Urothelium cell line (cell line): Measurements from ENCODE around the gene PPFIA4.
A peak's percentile ranks its signal among the peaks of the same experiment; 100 is the strongest.

Experiments used
- DNase-seq: peaks from one replicate; pipeline ENCODE4 v3.0.0; 2011; ENCODE audit warnings: low spot score, mixed read lengths
- FAIRE-seq: peaks from 2 replicates; lab custom pipeline; 2011; peaks lifted over from hg19 to GRCh38; lab: Jason Lieb, UNC

PPFIA4 gene

DNA sequence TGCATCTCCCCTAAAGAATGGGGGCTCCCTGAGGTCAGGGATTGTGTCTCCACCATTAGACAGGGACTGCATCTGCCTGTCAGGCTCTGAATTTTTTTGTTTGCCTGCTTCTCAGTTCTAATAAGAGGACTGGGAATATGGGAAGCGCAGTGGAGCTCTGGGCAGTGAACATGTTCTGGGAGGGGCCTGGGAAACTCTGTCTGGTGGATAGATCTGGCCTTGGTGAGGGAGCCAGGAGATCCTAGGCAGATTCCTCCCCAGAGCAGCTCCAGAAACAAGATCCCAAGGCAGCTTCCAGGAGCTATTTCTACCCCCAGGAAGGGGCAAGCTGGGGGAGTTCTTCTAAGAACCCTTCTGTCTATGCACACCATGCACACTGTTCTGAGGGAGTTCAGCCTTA lies 72.2 kb downstream of the PPFIA4 start:
- no peak for FAIRE-seq
- no peak for DNase-seq

DNA sequence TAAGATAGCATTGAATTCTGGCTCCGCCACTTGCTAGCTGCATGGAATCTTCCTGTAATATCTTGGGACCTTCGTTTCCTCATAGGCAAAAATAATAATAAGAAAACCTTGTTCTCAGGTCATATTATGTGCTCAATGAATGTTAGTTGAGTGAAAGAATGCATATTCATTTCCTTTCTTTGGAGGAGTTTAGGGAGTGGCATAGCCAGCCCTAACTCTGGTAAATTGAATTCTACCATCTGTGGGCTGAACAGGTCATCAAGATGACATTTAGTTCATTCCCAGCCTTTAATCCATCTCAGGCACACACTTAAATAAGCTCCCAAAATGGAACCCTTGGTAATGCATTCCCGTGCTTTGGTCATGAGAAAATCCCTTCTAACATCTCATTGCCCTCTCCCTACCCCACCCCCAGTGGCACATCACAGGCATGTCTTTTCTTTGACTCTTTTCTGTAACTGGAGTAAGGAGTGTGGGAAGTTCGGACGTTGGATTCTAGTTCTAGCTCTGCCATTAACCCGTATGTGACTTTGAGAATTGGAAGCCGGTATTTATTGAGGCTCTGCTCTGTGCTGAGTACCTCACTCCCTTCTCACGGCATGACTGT lies 72.7 kb downstream of the PPFIA4 start:
- DNase-seq = no peak
- FAIRE-seq = no peak

DNA sequence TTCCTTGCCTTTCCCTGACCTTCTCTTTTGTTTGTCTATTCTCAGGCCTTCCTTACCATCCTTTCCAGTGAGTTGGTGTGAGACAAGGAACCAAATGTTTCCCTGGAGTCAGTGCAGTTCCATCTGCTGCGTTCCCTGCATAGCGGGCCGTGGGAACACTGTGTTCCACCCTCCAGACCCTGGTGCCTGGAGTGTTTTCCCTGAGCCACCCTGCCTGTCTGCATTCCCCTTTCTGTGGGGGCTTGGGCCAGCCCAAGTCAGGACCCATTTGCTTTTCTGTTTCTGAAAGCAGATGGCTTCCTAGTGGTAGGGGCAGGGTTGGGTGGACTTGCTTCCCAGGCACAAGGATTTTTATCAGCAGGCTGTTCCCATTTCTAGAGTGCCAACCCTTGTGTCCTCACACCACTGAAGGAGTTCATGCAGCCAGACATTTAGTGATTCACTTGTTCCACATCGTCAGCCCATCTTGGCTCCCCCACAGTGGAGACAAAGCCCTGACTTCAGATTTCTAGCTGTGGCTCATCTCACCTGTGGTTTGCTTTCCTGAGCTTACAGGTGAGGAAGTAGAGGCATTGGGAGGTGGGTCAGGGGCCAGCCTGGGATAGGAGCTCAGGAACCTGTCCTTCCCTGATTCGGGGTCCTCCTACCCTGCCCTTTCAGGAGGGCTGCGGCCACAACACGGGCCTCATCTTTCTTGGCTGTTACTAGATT lies 73.7 kb downstream of the PPFIA4 start:
- no peak for DNase-seq
- FAIRE-seq = no peak

DNA sequence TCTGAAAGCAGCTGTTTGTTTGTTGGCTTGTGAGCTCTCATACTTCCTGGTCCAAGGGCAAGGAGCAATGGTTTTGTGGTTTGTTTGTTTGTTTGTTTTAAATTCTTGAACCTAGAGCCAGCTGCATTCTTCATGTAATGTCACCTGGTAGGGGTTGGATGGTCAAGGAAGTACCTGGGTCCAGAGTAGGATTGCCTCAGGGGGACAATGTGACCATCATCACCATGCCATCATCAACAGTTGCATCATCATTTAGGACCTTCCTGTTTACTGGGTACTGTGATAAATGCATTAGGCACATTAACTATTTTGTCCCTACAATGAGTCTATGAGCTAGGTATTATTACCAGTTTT lies 74.2 kb downstream of the PPFIA4 start:
- DNase-seq (no peak), FAIRE-seq (no peak)

DNA sequence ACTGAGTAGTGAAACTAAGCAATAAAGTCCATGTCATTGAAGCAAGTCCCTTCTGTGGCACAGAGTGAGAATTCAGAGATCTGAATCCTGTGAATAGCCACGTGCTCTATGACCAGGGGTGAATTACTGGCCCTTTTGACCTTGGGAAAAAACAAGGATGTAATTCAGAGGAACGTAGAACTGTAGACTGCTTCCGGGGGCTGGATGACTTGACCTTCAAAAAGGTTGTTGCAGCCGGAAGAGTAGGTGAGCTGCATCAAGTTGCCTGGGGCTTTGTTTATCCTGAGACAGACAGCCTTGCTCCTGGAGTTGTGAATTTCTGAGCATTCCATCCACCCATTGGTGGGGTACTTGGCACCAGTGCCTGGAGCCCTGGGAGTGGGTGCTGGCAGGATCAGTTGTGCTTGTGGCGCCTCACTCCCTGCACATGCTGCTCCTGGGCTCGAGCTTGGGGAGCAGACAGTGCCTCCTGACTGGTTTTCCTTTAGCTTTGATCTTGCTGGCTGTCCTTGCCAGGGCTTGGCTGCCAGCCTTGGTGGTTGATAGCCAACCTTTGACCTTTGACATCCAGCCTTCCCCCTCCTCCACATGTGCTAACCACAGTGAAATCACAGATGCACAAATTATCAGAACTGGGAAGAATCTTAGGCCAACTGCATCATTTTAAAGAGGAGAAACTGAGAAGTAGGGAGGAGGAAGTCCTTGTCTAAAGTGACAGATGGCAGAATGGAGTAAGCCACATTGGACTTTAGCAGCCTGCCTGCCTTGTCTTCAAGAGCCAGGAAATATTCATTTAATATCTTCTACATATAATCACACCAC lies 75.7 kb downstream of the PPFIA4 start:
- no peak for FAIRE-seq
- no peak for DNase-seq

DNA sequence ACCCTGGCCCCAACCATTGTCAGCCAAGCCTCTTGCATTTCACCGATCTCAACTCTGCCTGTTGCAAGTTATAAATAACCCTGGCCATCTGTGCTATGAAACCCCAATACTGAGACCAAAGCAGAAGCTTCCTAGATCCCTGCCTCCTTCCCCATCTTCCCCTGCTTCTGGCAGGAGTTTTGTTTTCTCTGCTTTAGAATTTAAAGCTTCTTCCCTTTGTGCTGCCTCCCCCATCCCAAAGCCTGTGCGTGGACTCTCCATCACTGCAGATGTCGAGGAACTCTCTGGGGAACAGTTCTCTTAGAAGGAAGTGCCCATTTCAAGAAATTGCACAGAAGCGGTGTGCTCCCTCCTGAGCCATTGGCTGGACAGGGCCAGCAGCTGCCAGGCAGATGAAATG lies 76.9 kb downstream of the PPFIA4 start:
- FAIRE-seq (no peak), DNase-seq (no peak)

DNA sequence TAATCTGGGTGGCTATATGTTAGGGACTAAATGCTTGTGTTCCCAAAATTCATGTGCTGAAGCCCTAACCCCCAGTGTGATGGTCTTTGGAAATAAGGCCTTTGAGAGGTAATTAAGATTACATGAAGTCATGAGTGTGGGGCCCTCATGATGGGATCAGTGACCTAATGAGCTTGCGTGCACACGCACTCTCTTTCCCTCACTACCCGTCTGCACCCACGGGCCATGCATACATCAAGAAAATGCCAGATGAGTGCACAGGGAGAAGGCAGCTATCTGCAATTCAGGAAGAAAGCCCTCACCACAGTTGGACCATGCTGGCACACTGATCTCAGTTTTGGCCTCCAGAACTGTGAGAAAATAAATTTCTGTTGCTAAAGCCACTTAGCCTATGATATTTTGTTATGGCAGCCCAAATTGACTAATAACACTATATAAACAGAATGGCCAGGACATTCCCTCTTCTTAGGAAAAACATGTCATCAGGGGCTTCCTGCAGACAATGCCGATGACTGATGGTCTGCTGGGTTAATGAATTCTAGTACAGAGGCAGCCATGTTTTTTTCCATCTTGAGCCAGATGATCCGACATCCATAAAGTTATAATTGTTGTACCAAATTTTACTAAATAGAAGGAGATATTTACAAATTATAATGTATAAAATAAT lies 77.7 kb downstream of the PPFIA4 start:
- no peak for FAIRE-seq
- no peak for DNase-seq

DNA sequence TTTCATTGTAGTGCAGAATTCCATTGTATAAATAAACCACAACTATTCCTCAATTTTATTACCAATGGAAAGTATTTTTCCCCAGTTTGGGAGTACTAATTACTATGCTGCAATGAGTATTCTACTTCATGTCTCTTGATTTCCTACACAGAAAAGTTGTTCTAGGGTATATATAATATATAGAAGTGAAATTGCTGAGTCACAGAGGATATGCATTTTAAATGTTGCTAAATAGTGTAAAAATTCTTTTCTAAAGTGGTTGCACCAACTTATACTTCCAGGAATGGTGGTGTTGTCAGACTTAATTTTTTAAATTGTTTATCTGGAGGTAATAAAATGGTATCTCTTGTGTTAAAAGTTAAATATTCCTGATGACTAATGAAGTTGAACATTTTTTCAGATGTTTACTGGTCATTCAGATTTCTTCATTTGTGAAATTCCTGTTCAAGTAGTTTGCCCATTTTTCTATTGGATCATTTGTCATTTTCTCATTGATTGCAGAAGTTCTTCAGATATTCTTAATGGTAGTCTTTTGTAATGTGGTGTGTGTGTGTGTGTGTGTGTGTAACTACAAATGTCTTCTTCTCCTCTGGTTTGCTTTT lies 78.6 kb downstream of the PPFIA4 start:
- FAIRE-seq = no peak
- no peak for DNase-seq

DNA sequence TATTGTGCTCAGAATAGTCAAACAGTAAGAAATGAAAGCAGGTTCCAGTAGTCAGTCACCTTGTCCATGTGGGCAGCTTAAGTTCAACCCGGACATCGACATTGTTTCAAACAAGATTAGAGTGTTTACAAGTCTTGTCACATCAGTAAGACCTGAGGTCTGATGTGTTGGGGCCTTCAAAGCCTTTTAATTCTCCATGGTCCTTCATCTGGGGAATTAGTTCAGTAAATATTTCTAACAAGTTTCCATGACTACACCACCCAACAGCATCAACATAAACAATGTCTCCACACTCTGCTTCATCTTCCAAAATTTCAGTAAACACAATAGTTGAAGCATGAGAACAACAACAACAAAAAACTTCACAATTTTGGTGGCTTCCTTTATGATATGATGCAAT lies 86.2 kb downstream of the PPFIA4 start:
- no peak for FAIRE-seq
- no peak for DNase-seq

DNA sequence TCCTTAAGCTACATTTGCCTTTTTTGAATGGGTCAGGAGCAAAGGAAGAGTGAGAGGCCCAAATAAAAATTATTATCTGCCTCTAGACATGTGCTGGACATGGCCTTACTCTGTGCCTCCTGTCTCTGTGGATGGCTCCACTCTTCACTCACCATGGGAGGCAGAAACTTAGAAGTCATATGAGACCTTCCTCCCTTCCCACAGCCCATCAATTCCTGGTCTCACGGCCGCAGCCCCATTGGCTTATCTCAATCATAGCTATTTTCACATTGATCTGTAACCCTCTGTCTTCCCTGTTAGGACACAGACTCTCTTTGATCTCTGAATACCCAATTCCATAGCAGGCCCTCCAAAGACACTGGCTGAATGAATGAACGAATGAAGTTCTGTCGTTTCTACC lies 87.0 kb downstream of the PPFIA4 start:
- DNase-seq (no peak), FAIRE-seq (no peak)

DNA sequence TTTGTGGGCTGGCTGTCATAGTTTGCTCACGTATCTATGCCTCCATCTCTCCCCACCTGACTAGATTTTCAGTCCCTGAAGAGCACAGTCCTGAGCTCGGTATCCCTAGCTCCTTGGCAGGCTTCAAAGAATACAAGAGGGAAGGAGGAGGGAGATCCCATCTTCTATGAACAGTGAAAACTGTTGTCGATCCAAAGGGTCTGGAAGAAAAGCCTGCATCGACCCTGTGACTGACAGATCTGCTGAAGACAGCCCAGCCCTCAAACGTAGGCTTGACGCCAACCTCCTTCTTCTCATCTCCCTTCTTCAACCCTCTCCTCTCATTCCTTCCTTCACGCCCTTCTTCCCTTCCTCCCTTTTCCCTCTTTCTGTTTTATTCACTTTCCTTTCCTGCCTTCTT lies 87.9 kb downstream of the PPFIA4 start:
- DNase-seq (no peak), FAIRE-seq (no peak)

DNA sequence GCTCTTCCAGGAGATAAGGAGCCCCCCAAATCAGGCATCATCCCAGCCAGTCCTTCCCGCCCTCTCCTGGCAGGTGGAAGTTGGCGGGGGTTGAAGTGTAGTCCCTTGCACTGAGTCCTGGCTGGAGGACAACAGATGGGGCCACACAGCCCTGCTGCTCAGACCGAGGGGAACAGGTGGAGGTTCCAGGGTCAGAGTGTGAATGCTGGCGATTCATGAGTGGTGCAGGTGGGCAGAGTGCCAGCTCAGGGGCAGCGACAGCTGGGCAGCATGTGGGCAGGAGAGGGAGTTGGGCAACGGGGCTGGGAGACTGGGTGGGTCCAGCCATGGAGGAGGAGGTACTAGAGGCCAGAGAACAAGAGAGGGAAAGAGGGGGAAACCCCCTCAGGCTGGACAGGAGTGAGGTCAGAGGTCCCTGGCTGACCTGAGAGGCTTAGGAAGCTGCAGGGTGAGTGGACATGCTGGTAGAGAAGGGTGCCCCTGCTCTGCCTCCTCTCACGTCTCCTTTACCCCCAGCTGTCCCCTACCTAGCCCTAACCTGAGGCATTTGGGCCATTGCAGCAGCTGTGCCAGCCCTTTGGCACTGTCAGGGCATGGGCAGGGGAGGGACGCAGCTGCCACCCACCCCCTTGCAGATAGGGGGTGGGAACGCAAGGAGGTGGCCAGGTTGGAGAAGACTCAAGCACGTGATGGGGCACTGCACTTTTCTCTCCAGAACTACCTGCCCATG lies 90.0 kb downstream of the PPFIA4 start:
- FAIRE-seq (no peak), DNase-seq (no peak)

DNA sequence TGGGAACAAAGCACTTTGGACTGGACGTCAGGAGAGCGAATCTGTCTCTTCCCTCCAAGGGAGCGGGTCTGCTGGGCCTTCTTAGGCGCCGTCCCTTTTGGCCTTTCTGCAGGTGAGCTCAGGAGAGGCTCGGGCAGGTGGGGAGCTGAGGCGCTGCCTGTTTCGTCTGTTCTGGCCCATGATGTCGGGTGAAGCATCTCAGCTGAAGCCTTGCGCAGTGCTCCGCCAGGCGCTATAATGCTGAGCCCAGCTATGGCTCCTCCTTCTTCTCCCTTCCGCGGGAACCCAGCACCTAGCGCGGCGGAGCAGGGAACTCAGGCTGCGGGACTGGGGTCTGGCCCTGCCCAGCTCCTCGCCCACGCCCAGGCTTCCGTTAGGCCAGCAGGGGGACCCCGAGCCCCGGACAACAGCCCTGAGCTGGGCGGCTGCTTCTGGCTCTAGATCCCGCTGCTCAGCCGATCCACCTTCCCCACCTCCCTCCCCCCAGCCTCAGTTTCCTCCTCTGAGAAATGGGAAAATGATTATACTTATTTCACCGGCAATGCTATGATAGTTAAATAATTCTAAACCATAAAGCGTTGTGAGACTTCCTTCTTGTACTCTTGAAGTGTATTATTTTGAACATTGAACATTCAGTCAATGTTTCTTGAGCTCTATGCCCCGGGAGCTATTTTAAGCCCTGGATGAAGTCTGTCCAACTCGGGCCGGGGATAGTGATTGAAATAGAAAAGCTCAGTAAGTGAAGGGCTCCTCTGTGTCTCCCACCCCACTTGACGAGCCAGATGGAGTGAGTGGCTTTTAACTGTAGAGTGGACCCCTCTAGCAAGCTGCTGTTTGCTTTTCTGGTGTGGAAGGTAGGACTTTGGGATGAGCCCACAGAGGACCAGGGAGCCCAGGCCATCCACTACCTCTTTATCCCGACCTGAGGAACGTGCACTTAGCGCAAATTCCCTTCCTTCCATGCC lies 91.6 kb downstream of the PPFIA4 start:
- DNase-seq = peak; percentile 91
- no peak for FAIRE-seq

DNA sequence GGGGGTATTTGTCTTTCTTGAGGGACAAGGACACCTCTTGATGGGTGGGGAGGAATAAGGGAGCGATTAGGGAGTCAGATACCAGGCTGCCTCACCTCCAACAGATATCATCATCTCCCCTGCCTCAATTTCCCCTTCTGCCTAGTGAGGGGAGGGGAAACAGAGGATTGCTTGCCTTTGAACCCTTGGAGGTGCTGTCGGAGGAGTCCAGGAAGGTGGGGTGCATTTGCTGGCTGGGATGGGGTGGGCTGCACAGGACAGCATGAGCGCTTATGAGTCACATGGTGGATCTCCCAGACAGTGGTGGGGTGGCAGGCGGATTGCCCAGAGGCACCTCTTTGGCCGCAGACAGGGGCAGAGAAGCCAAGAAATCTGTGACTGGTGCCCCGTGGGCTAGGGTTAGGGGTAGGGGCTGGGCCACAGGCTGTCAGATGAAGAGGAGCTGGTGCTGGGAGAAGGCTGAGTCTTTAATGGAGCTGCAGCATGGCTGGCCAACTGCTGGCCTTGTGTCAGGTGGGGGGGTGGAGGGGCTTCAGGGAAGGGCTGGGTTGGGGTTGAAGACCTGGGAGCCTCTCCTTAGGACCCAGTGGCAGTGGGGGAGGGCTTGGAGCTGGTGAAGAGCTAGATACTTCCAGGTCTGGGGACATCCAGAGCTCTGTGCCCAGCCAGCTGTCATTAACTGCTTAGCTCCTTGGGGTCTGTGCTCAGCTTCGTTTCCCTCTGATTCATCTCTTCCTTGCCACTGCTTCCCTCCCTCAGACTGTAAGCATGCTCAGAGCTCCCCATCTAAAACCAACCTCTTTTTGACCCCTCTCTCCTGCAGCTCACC lies 94.2 kb downstream of the PPFIA4 start:
- no peak for FAIRE-seq
- no peak for DNase-seq

DNA sequence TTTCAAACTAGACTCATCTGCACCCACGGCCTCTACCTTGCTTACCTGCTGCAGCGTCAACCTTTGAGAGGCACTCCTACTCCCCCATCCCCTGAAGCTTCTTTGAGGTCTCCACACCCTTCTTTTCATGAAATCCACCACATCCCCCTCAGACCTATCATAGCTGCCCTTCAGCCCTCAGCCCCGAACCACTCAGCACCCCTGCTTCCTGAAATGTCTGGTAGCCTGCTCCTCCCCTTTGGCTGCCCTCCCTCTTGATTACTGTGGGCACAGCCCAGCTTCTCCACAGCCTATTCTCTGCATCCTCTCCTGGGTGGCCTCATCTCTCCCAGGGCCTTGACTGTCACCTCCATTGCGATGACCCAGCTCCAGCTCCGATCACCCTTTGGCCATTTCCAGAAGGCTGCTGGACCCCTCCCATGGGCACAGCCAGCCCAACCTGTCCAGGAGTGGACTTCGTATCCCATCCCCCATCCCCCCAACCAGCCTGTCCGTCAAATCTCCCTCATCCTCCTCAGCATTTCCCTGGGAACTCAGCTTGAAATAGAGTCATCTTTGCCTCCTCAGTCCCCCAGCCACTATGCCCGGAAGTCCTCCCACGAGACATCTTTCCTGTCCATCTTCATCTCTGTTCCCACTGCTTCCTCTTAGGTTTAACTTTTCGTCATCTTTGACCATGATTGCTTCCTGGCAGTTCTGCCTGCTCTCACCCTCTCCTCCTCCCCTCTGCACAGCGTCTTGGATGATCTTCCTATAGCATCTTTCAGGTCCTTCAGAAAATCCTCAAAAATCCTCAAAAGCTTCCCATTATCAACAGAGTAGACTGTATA lies 95.1 kb downstream of the PPFIA4 start:
- DNase-seq = no peak
- FAIRE-seq = no peak

DNA sequence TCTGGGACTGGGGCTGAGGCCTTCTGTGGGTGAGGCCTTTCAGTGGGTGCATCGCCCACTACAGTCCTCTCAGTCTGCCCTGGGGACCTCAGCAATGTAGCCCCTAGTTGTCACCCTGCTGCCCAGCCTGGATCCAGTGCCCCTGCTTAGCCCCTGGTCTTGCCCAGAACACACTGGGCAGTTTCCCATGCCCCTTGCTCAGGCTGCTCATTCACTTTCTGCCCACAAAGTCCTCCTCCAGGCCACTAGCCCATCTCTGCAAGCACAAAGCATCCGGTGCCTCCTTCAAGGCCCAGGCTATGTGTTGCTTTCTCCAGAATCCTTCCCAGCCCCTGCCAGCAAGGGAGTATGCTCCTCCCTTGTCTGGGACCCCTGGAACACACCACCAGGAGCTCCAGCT lies 95.9 kb downstream of the PPFIA4 start:
- FAIRE-seq (no peak), DNase-seq (no peak)

DNA sequence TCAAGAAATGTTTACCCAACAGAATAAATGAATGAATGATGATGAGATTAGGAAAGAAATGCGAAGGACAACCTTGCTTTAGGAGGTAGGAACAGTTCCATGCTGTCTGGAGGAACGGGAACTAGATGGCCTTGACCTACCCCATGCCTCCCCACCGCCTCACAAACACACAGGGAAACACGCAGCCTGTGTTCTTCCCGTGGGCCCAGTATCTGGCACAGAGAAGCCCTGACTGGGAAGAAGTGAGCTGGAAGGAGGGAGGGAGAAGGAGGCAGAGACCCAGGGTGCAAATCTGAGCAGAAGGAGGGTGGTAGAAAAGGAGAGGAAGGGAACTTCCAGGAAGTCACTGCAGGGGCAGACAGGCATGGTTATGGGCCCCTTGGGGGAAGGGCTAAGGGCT lies 97.7 kb downstream of the PPFIA4 start:
- DNase-seq (no peak), FAIRE-seq (no peak)
